Colonic mucosa (tissue), 4 donors: ENCODE measurements around the gene EPHA8. TPM values are rescaled to one million over a fixed set of nuclear protein-coding genes. Genes with fewer than 3 reads are reported as not detected.

Source experiments
- DNase-seq: peaks from one replicate; pipeline ENCODE4 v3.0.0-alpha.2; 2020
- H3K27ac ChIP-seq: fragments of 200-600 bp; one replicate; pipeline ENCODE4 v1.8.0; 2021
- H3K27me3 ChIP-seq: fragments of 200-600 bp; one replicate; pipeline ENCODE4 v1.8.0; 2021
- H3K36me3 ChIP-seq: fragments of 200-600 bp; one replicate; pipeline ENCODE4 v1.8.0; 2021
- H3K4me1 ChIP-seq: fragments of 200-600 bp; one replicate; pipeline ENCODE4 v1.8.0; 2021; ENCODE audit warnings: mild to moderate bottlenecking
- H3K4me3 ChIP-seq: fragments of 200-600 bp; one replicate; pipeline ENCODE4 v1.8.0; 2021
- H3K9ac ChIP-seq, 2 donors: one replicate each; pipeline ENCODE4 v1.7.0; 2013; ENCODE audit warnings: control low read depth in 2 of 2, low read depth in 2 of 2, low read length in 2 of 2
- H3K9me3 ChIP-seq: fragments of 200-600 bp; one replicate; pipeline ENCODE4 v1.8.0; 2021
- intact Hi-C: fragments of 100-400 bp; cut with DNase I; formaldehyde crosslinking; loops from one replicate; pipeline ENCODE4 v1.14.1; 2022
- total RNA-seq, 2 donors: library from RNA; stranded (reverse); fragmentation: NEBNext Ultra II Directional in 1 of 2; extraction: Animal tissue kit (Norgen Biotek cat#: 25700) in 1 of 2; gene quantifications; one replicate each; pipeline ENCODE4 v1.2.1, GENCODE V29; 2021
- TF ChIP-seq, protein P1 (sequence below): fragments of 200-600 bp; IDR thresholded peaks from one replicate; pipeline ENCODE4 v1.8.0; 2022; ENCODE audit warnings: antibody characterized with exemption, mild to moderate bottlenecking
- donor health status: healthy.
- donor health status: DM: no; HTN: no; CAD: no.
- donor health status: DM: no; HTN: no; CAD: no.

The EPHA8 gene
- total RNA-seq, 2 donors from 2014 or later = not detected

DNA sequence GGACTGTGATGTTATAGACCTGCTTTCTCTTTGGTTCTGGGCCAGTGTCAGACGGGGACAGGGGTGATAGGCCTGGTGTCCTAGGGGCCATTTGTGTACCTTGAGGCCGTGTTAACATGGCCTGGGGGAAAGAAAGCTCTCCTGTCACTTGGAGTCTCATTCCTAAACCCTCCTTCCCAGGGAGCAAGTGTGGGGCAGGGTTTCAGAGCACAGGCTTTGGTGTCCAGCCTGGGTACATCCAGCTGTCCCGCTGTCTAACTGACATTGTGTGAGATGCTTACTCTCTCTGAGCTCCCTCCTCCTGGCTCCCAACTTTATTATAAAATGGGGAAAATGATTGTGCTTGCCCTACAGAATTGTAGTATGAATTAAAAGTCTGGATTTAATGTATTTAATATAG, 32.6 kb upstream of the EPHA8 start:
- H3K4me3 ChIP-seq = no peak overlapping the region
- intact Hi-C loops = no loop called here
- no peaks in the 10 kb centered on the region for H3K27me3 ChIP-seq
- no peak overlapping the region for H3K27ac ChIP-seq
- TF ChIP-seq, protein P1, sequence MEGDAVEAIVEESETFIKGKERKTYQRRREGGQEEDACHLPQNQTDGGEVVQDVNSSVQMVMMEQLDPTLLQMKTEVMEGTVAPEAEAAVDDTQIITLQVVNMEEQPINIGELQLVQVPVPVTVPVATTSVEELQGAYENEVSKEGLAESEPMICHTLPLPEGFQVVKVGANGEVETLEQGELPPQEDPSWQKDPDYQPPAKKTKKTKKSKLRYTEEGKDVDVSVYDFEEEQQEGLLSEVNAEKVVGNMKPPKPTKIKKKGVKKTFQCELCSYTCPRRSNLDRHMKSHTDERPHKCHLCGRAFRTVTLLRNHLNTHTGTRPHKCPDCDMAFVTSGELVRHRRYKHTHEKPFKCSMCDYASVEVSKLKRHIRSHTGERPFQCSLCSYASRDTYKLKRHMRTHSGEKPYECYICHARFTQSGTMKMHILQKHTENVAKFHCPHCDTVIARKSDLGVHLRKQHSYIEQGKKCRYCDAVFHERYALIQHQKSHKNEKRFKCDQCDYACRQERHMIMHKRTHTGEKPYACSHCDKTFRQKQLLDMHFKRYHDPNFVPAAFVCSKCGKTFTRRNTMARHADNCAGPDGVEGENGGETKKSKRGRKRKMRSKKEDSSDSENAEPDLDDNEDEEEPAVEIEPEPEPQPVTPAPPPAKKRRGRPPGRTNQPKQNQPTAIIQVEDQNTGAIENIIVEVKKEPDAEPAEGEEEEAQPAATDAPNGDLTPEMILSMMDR = no peak
- DNase-seq = no peak
- H3K4me1 ChIP-seq = no peaks in the 10 kb centered on the region
- H3K36me3 ChIP-seq = no peaks in the 10 kb centered on the region
- no peaks in the 10 kb centered on the region for H3K9me3 ChIP-seq
- H3K9ac ChIP-seq = no peak overlapping the region

DNA sequence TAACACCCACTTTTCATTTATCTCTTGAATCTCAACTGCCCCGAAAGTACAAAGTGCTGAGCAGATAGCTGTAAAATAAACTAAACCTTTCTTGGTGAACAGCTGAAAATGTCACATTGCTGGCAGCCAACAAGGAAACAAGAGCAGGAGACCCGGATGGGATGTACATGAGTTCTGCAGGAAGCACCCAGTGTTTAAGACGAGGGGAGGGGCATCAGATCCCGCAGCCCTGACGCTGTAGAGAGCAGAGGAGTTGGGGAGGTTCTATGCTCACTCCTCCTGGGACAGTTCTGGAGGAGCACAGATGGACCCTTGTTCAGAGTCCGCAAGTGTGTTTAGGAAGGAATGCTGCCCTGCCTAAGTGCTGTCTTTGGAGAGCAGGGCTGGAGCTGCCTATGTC, 32.0 kb upstream of the EPHA8 start:
- Histone ChIP-seq H3K36me3 (no peaks in the 10 kb centered on the region), H3K4me1 (no peaks in the 10 kb centered on the region), H3K4me3 (no peak overlapping the region), H3K27ac (no peak overlapping the region), H3K27me3 (no peaks in the 10 kb centered on the region), H3K9me3 (no peaks in the 10 kb centered on the region), H3K9ac (no peak overlapping the region)
- TF ChIP-seq, protein P1 = no peak
- intact Hi-C loops = no loop called here
- DNase-seq = no peak

- no peaks in the 10 kb centered on the region for H3K27me3 ChIP-seq
- DNase-seq = no peak
- H3K36me3 ChIP-seq = no peaks in the 10 kb centered on the region
- no peak overlapping the region for H3K9ac ChIP-seq
- intact Hi-C loops = no loop called here
- H3K4me1 ChIP-seq = no peaks in the 10 kb centered on the region
- TF ChIP-seq, protein P1 = no peak
- no peaks in the 10 kb centered on the region for H3K9me3 ChIP-seq
- H3K27ac ChIP-seq = no peak overlapping the region
- H3K4me3 ChIP-seq = no peak overlapping the region
Observed at GRCh38 chr1:22533244-22533895, 29.9 kb upstream of the EPHA8 start.

DNA sequence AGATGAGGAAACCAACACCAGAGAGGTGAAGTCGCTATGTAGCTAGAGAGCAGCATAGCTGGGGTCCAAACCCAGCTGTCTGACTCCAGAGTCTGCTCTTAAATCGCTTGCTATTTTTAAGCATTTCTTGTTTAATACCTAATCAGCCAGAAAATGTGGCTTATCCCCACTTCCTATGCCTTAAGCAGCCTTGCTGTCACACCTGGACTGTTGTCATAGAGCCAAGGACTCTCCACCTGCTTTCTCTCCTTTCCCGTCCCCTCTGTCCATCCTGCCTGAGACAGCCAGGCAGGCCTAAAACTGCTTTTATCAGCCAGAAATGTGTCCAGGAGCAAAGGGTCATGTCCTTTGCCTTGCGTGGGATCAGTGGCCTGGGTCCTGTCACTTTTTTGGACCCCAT, 28.3 kb upstream of the EPHA8 start:
- H3K4me3 ChIP-seq = no peak overlapping the region
- no peak overlapping the region for H3K9ac ChIP-seq
- H3K36me3 ChIP-seq = no peaks in the 10 kb centered on the region
- no peaks in the 10 kb centered on the region for H3K27me3 ChIP-seq
- H3K27ac ChIP-seq = no peak overlapping the region
- H3K9me3 ChIP-seq = no peaks in the 10 kb centered on the region
- H3K4me1 ChIP-seq = no peaks in the 10 kb centered on the region
- intact Hi-C loops = no loop called here
- no peak for DNase-seq
- TF ChIP-seq, protein P1 = no peak

GRCh38 chr1:22535399-22535798, 27.9 kb upstream of the EPHA8 start:
- intact Hi-C loops = no loop called here
- H3K36me3 ChIP-seq = no peaks in the 10 kb centered on the region
- no peak for DNase-seq
- no peak overlapping the region for H3K9ac ChIP-seq
- TF ChIP-seq, protein P1 = no peak
- no peaks in the 10 kb centered on the region for H3K27me3 ChIP-seq
- H3K27ac ChIP-seq = no peak overlapping the region
- H3K4me3 ChIP-seq = no peak overlapping the region
- H3K4me1 ChIP-seq = no peaks in the 10 kb centered on the region
- no peaks in the 10 kb centered on the region for H3K9me3 ChIP-seq
